ENCODE measurements around the gene DCLK2. TPM values are rescaled to one million over a fixed set of nuclear protein-coding genes. Genes with fewer than 3 reads are reported as not detected.

DCLK2 gene
- total RNA-seq, 1 experiment from 2014 or later: 2.9 TPM

- Histone ChIP-seq H3K27me3 (replicated peaks; ENCODE audit: control insufficient read depth, insufficient read depth, low read length) (no peaks in the 10 kb centered on the region; the same call in 1 of the 2 replicates), H3K4me3 (ENCODE audit: low read depth, low read length) (no peak overlapping the region), H3K36me3 (ENCODE audit: control insufficient read depth, insufficient read depth, low read length) (no peaks in the 10 kb centered on the region), H3K9me3 (no peaks in the 10 kb centered on the region), H3K4me1 (no peaks in the 10 kb centered on the region)
- Mint-ChIP-seq H3K4me1 (ENCODE audit: low read depth, unreplicated experiment) (no peaks in the 10 kb centered on the region), H3K4me3 (ENCODE audit: unreplicated experiment) (no peak overlapping the region), H3K27me3 (ENCODE audit: insufficient read depth, unreplicated experiment) (peaks cover 3% of the 10 kb centered on the region), H3K36me3 (ENCODE audit: insufficient read depth, unreplicated experiment) (no peaks in the 10 kb centered on the region), H3K27ac (ENCODE audit: unreplicated experiment) (no peak overlapping the region), H3K9me3 (ENCODE audit: unreplicated experiment) (no peaks in the 10 kb centered on the region)
- ChIA-PET POLR2A (no interaction called here), CTCF (no interaction called here)
- no peak for TF ChIP-seq CTCF (IDR thresholded peaks at IDR 0.05; ENCODE audit: insufficient read depth in 1 of 2, low read depth in 1 of 2, low read length in 1 of 2, severe bottlenecking in 1 of 2, unreplicated experiment in 1 of 2)
- no TSS peak for BruUV-seq (replicated peaks)
- intact Hi-C loops (cut with micrococcal nuclease; ENCODE audit: unreplicated experiment): no loop called here
- DNase-seq: no peak
These were observed 52.7 kb downstream of the DCLK2 start for GRCh38 chr4:150130933-150131332.

GRCh38 chr4:150131581-150132228 lies 53.5 kb downstream of the DCLK2 start:
- ChIA-PET CTCF (no interaction called here), POLR2A (no interaction called here)
- H3K36me3 ChIP-seq (ENCODE audit: control insufficient read depth, insufficient read depth, low read length): no peaks in the 10 kb centered on the region
- no peaks in the 10 kb centered on the region for H3K9me3 ChIP-seq
- no TSS peak for BruUV-seq (replicated peaks)
- intact Hi-C loops (cut with micrococcal nuclease; ENCODE audit: unreplicated experiment): no loop called here
- Mint-ChIP-seq H3K36me3 (ENCODE audit: insufficient read depth, unreplicated experiment) (no peaks in the 10 kb centered on the region), H3K4me3 (ENCODE audit: unreplicated experiment) (no peak overlapping the region), H3K9me3 (ENCODE audit: unreplicated experiment) (no peaks in the 10 kb centered on the region), H3K27me3 (ENCODE audit: insufficient read depth, unreplicated experiment) (peaks cover 3% of the 10 kb centered on the region), H3K27ac (ENCODE audit: unreplicated experiment) (no peak overlapping the region), H3K4me1 (ENCODE audit: low read depth, unreplicated experiment) (no peaks in the 10 kb centered on the region)
- no peak overlapping the region for H3K4me3 ChIP-seq (ENCODE audit: low read depth, low read length)
- DNase-seq: no peak
- H3K4me1 ChIP-seq: no peaks in the 10 kb centered on the region
- no peak for TF ChIP-seq CTCF (IDR thresholded peaks at IDR 0.05; ENCODE audit: insufficient read depth in 1 of 2, low read depth in 1 of 2, low read length in 1 of 2, severe bottlenecking in 1 of 2, unreplicated experiment in 1 of 2)
- no peaks in the 10 kb centered on the region; the same call in 1 of the 2 replicates for H3K27me3 ChIP-seq (replicated peaks; ENCODE audit: control insufficient read depth, insufficient read depth, low read length)

GRCh38 chr4:150133605-150134004 lies 55.4 kb downstream of the DCLK2 start:
- H3K4me3 ChIP-seq (ENCODE audit: low read depth, low read length): no peak overlapping the region
- ChIA-PET POLR2A (no interaction called here), CTCF (no interaction called here)
- no peaks in the 10 kb centered on the region for H3K36me3 Mint-ChIP-seq (ENCODE audit: insufficient read depth, unreplicated experiment)
- H3K9me3 Mint-ChIP-seq (ENCODE audit: unreplicated experiment): no peaks in the 10 kb centered on the region
- H3K4me1 Mint-ChIP-seq (ENCODE audit: low read depth, unreplicated experiment): no peaks in the 10 kb centered on the region
- H3K27me3 Mint-ChIP-seq (ENCODE audit: insufficient read depth, unreplicated experiment): peaks cover 3% of the 10 kb centered on the region
- no peak for TF ChIP-seq CTCF (IDR thresholded peaks at IDR 0.05; ENCODE audit: insufficient read depth in 1 of 2, low read depth in 1 of 2, low read length in 1 of 2, severe bottlenecking in 1 of 2, unreplicated experiment in 1 of 2)
- H3K36me3 ChIP-seq (ENCODE audit: control insufficient read depth, insufficient read depth, low read length): no peaks in the 10 kb centered on the region
- intact Hi-C loops (cut with micrococcal nuclease; ENCODE audit: unreplicated experiment): no loop called here
- BruUV-seq (replicated peaks): no TSS peak
- H3K4me3 Mint-ChIP-seq (ENCODE audit: unreplicated experiment): no peak overlapping the region
- no peak overlapping the region for H3K27ac Mint-ChIP-seq (ENCODE audit: unreplicated experiment)
- DNase-seq: no peak
- no peaks in the 10 kb centered on the region for H3K4me1 ChIP-seq
- no peaks in the 10 kb centered on the region for H3K27me3 ChIP-seq (replicated peaks; ENCODE audit: control insufficient read depth, insufficient read depth, low read length)
- no peaks in the 10 kb centered on the region for H3K9me3 ChIP-seq
